Gastrocnemius medialis (tissue), 4 donors: ENCODE measurements around the gene MYO18B.

Experiments
- POLR2A ChIP-seq, 2 donors: fragments of 450-650 bp; IDR thresholded peaks; one replicate each; pipeline ENCODE4 v1.6.1; 2017; ENCODE audit warnings: antibody characterized with exemption in 2 of 2, mild to moderate bottlenecking in 2 of 2, moderate library complexity in 2 of 2
- TF ChIP-seq, protein P1 (sequence below), 5 experiments: fragments of 450-650 bp in 3 of 5; fragments of 200-600 bp in 2 of 5; sonication (generic) in 2 of 5; IDR thresholded peaks in 4 of 5; conservative IDR thresholded peaks in 1 of 5; 1 replicate in 4 of 5; 2 replicates in 1 of 5; pipeline ENCODE4 v1.5.1; 2016 to 2019; ENCODE audit warnings: antibody characterized with exemption in 5 of 5, mild to moderate bottlenecking in 3 of 5, moderate library complexity in 3 of 5

DNA sequence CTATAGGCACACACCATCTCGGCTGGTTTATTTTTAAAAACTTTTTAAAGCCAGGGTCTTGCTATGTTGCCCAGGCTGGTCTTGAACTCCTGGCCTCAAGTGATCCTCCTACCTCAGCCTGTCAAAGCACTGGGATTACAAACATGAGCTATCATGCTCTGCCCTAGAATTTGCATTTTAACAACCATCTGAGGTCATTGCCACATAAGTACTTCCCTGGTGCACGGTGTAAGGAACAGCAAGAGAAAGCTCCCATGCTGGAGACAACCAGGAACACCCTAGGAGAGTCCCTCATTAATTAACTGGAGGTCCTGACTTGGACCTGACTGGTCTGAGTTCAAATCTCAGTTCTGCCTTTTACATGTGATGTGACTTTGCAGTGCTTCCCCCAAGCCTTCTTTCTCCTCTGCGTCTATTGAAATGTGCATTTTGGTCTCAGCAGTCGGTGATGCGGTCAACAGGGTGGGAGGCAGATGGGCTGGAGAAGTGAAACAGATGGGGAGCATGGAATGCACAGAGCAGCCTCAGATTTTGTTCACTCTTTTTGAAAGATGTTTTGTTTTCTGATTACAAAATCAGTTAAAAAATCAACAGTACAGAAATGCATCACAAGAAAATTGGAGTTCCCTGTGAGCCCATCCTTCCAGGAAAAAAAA is 146.5 kb downstream of the MYO18B start:
- TF ChIP-seq, protein P1, sequence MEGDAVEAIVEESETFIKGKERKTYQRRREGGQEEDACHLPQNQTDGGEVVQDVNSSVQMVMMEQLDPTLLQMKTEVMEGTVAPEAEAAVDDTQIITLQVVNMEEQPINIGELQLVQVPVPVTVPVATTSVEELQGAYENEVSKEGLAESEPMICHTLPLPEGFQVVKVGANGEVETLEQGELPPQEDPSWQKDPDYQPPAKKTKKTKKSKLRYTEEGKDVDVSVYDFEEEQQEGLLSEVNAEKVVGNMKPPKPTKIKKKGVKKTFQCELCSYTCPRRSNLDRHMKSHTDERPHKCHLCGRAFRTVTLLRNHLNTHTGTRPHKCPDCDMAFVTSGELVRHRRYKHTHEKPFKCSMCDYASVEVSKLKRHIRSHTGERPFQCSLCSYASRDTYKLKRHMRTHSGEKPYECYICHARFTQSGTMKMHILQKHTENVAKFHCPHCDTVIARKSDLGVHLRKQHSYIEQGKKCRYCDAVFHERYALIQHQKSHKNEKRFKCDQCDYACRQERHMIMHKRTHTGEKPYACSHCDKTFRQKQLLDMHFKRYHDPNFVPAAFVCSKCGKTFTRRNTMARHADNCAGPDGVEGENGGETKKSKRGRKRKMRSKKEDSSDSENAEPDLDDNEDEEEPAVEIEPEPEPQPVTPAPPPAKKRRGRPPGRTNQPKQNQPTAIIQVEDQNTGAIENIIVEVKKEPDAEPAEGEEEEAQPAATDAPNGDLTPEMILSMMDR (IDR thresholded peaks at IDR 0.05 in 4 of 5, conservative IDR thresholded peaks at IDR 0.05 in 1 of 5): no peak
- TF ChIP-seq POLR2A (IDR thresholded peaks at IDR 0.05): no peak
